Hematopoietic multipotent progenitor cell treated with erythropoietin and hydrocortisone succinate and interleukin-3 and kit ligand, for 8 days (in vitro differentiated cells): Measurements from ENCODE around the gene ATG9A.
"Not testable (repeated sequence)": the region's sequence is repeated elsewhere in the genome, so short reads cannot be mapped to it uniquely, and the experiment has no call there.

Experiments
- DNase-seq: peaks from one replicate; pipeline ENCODE4 v3.0.0-alpha.2; 2015

Gene ATG9A

GRCh38 chr2:219204425-219205164 is 24.8 kb downstream of the ATG9A start:
- DNase-seq: no peak

- not testable (repeated sequence) for DNase-seq
These were observed 28.1 kb downstream of the ATG9A start for GRCh38 chr2:219201331-219201730.

- peak; percentile 1 for DNase-seq
These were observed 28.7 kb downstream of the ATG9A start for GRCh38 chr2:219200502-219201326.

- DNase-seq: peak; percentile 0
These were observed 29.8 kb downstream of the ATG9A start for GRCh38 chr2:219199470-219200211.

- peak; percentile 0 for DNase-seq
These were observed 30.5 kb downstream of the ATG9A start for GRCh38 chr2:219198974-219199373.

GRCh38 chr2:219197388-219197787 is 32.0 kb downstream of the ATG9A start:
- peak; percentile 0 for DNase-seq

GRCh38 chr2:219186754-219187456 is 42.5 kb downstream of the ATG9A start:
- no peak for DNase-seq

GRCh38 chr2:219184121-219184520 is 45.3 kb downstream of the ATG9A start:
- no peak for DNase-seq

- DNase-seq: no peak
These were observed 46.2 kb downstream of the ATG9A start for GRCh38 chr2:219183151-219183772.

GRCh38 chr2:219182331-219183150 is 46.9 kb downstream of the ATG9A start:
- DNase-seq: no peak

- no peak for DNase-seq
These were observed 47.9 kb downstream of the ATG9A start for GRCh38 chr2:219181531-219181930.

GRCh38 chr2:219180961-219181360 is 48.5 kb downstream of the ATG9A start:
- DNase-seq: no peak

- no peak for DNase-seq
These were observed 49.6 kb downstream of the ATG9A start for GRCh38 chr2:219179601-219180465.

- DNase-seq: peak; percentile 38
These were observed 50.9 kb downstream of the ATG9A start for GRCh38 chr2:219178377-219179175.

- peak; percentile 91 for DNase-seq
These were observed 51.7 kb downstream of the ATG9A start, which contains the start of gene RETREG2 for GRCh38 chr2:219177552-219178376. Gene RETREG2, plus strand, starts transcription at chr2:219178275. Its CDS starts 78 bp downstream, at chr2:219178353.

GRCh38 chr2:219176818-219177551 is 52.5 kb downstream of the ATG9A start, which contains the start of gene CNPPD1:
Gene CNPPD1, minus strand, starts transcription at chr2:219176925. Its CDS starts 97 bp downstream, at chr2:219176828.
- peak; percentile 89 for DNase-seq
